IMR-90 (cell line): ENCODE measurements around the gene DGLUCY. TPM values are rescaled to one million over a fixed set of nuclear protein-coding genes. Genes with fewer than 3 reads are reported as not detected.

Source experiments
- ATAC-seq: fragments of 200-7000 bp; cut with Tn5 transposase; 2 replicates; pipeline ENCODE4 v1.9.1; 2020; ENCODE audit warnings: low read depth, mild to moderate bottlenecking, moderate library complexity
- BruUV-seq: library from RNA; stranded (reverse); fragments of 400-500 nt; replicated peaks from 2 replicates; lab custom pipeline; 2021; lab: Mats Ljungman, UMichigan
- CTCF ChIA-PET: fragments of 300-600 bp; formaldehyde crosslinking; extraction: SDS; loops from one replicate; lab custom pipeline; 2021; ENCODE audit warnings: antibody characterized with exemption; lab: Yijun Ruan, JAX
- POLR2A ChIA-PET: fragments of 300-600 bp; sonication (Branson Sonifier 250); formaldehyde crosslinking; loops from one replicate; lab custom pipeline; 2022; ENCODE audit warnings: antibody characterized with exemption; ENCODE audit not compliant: unreplicated experiment; lab: Charles Lee
- DNase-seq: peaks from one replicate; pipeline ENCODE4 v3.0.0; 2013
- H2AFZ ChIP-seq: replicated peaks from 2 replicates; pipeline ENCODE3; 2013; ENCODE audit warnings: low read length, mild to moderate bottlenecking; ENCODE audit not compliant: poor library complexity
- H2AK5ac ChIP-seq: 2 replicates; pipeline ENCODE4 v1.6.1; 2013; ENCODE audit warnings: low read depth, low read length, inconsistent platforms
- H2AK9ac ChIP-seq: replicated peaks from 2 replicates; pipeline ENCODE3; 2013; ENCODE audit warnings: mild to moderate bottlenecking, low read depth, low read length, moderate library complexity; ENCODE audit not compliant: poor library complexity
- H2BK120ac ChIP-seq: 2 replicates; pipeline ENCODE4 v1.6.1; 2013; ENCODE audit warnings: low read depth, low read length, inconsistent platforms
- H2BK15ac ChIP-seq: 3 replicates; pipeline ENCODE4 v1.6.1; 2013; ENCODE audit warnings: low read depth, low read length, inconsistent platforms
- H2BK20ac ChIP-seq: 2 replicates; pipeline ENCODE4 v1.6.1; 2013; ENCODE audit warnings: low read depth, mild to moderate bottlenecking, inconsistent platforms, low read length, moderate library complexity
- H2BK5ac ChIP-seq: 2 replicates; pipeline ENCODE4 v1.6.1; 2013; ENCODE audit warnings: mild to moderate bottlenecking, low read depth, low read length, inconsistent platforms; ENCODE audit not compliant: poor library complexity, severe bottlenecking
- H3K14ac ChIP-seq: replicated peaks from 2 replicates; pipeline ENCODE4 v1.6.1; 2013; ENCODE audit warnings: low read depth, low read length, inconsistent platforms
- H3K18ac ChIP-seq: 2 replicates; pipeline ENCODE4 v1.6.1; 2013; ENCODE audit warnings: low read depth, low read length, control low read depth
- H3K23ac ChIP-seq: 2 replicates; pipeline ENCODE4 v1.6.1; 2013; ENCODE audit warnings: low read depth, low read length, inconsistent platforms
- H3K27ac ChIP-seq: 2 replicates; pipeline ENCODE4 v1.5.1; 2013; ENCODE audit warnings: mild to moderate bottlenecking, control low read depth, low read length; ENCODE audit not compliant: insufficient read depth
- H3K27me3 ChIP-seq: 2 replicates; pipeline ENCODE4 v1.6.1; 2013; ENCODE audit warnings: low read length; ENCODE audit not compliant: control insufficient read depth, insufficient read depth
- H3K36me3 ChIP-seq: 2 replicates; pipeline ENCODE4 v1.6.1; 2013; ENCODE audit warnings: low read length, mixed read lengths; ENCODE audit not compliant: control insufficient read depth, insufficient read depth
- H3K4ac ChIP-seq: 2 replicates; pipeline ENCODE4 v1.6.1; 2013; ENCODE audit warnings: low read depth, low read length, inconsistent platforms
- H3K4me1 ChIP-seq: 2 replicates; pipeline ENCODE4 v1.6.1; 2013; ENCODE audit warnings: low read length, mixed read lengths; ENCODE audit not compliant: control insufficient read depth, insufficient read depth
- H3K4me2 ChIP-seq: 2 replicates; pipeline ENCODE4 v1.6.1; 2013; ENCODE audit warnings: low read depth, mild to moderate bottlenecking, control low read depth, low read length, moderate library complexity
- H3K4me3 ChIP-seq: 2 replicates; pipeline ENCODE4 v1.5.1; 2013; ENCODE audit warnings: low read depth, mild to moderate bottlenecking, control low read depth, low read length, moderate library complexity; ENCODE audit not compliant: insufficient read depth
- H3K56ac ChIP-seq: 2 replicates; pipeline ENCODE4 v1.6.1; 2013; ENCODE audit warnings: low read length, inconsistent platforms; ENCODE audit not compliant: insufficient read depth; ENCODE audit errors: extremely low read depth
- H3K79me1 ChIP-seq, 2 experiments: 2 replicates each; pipeline ENCODE4 v1.6.1; 2013; ENCODE audit warnings: low read length in 2 of 2, inconsistent platforms in 1 of 2, low read depth in 1 of 2
- H3K9ac ChIP-seq: 2 replicates; pipeline ENCODE4 v1.6.1; 2013; ENCODE audit warnings: low read depth, low read length, control low read depth
- H3K9me1 ChIP-seq: 2 replicates; pipeline ENCODE4 v1.6.1; 2013; ENCODE audit warnings: low read length, inconsistent platforms; ENCODE audit not compliant: insufficient read depth
- H3K9me3 ChIP-seq: 2 replicates; pipeline ENCODE4 v1.6.1; 2013; ENCODE audit warnings: low read length; ENCODE audit not compliant: control insufficient read depth, insufficient read depth
- H4K20me1 ChIP-seq: 2 replicates; pipeline ENCODE4 v1.6.1; 2013; ENCODE audit warnings: low read length, inconsistent platforms; ENCODE audit not compliant: insufficient read depth
- H4K5ac ChIP-seq: 2 replicates; pipeline ENCODE4 v1.6.1; 2013; ENCODE audit warnings: mild to moderate bottlenecking, low read depth, low read length, control low read depth
- H4K8ac ChIP-seq, 2 experiments: 2 replicates each; pipeline ENCODE4 v1.6.1; 2013; ENCODE audit warnings: low read depth in 2 of 2, low read length in 2 of 2, control low read depth in 1 of 2, inconsistent platforms in 1 of 2
- H4K91ac ChIP-seq: 2 replicates; pipeline ENCODE4 v1.6.1; 2013; ENCODE audit warnings: low read depth, low read length, inconsistent platforms; ENCODE audit not compliant: insufficient read depth
- BHLHE40 ChIP-seq: fragments of 150-350 bp; IDR thresholded peaks from 2 replicates; pipeline ENCODE4 v1.6.1; 2016; ENCODE audit warnings: mild to moderate bottlenecking, low read depth, low read length
- CEBPB ChIP-seq: IDR thresholded peaks from 2 replicates; pipeline ENCODE4 v1.6.1; 2012; ENCODE audit warnings: low read depth, low read length, improper control_type of control experiment
- CHD1 ChIP-seq: IDR thresholded peaks from 2 replicates; pipeline ENCODE4 v1.6.1; 2012; ENCODE audit warnings: low read depth, low read length, improper control_type of control experiment
- FOS ChIP-seq: fragments of 150-350 bp; IDR thresholded peaks from 2 replicates; pipeline ENCODE4 v1.6.1; 2016; ENCODE audit warnings: low read depth, low read length
- MAFK ChIP-seq: IDR thresholded peaks from 2 replicates; pipeline ENCODE4 v1.6.1; 2012; ENCODE audit warnings: low read depth, low read length, improper control_type of control experiment
- MAZ ChIP-seq: IDR thresholded peaks from 2 replicates; pipeline ENCODE4 v1.6.1; 2012; ENCODE audit warnings: low read depth, mild to moderate bottlenecking, low read length, improper control_type of control experiment, moderate library complexity, borderline replicate concordance
- MXI1 ChIP-seq: IDR thresholded peaks from 2 replicates; pipeline ENCODE4 v1.6.1; 2012; ENCODE audit warnings: low read depth, mild to moderate bottlenecking, low read length, moderate library complexity, borderline replicate concordance
- NFE2L2 ChIP-seq: fragments of 150-350 bp; IDR thresholded peaks from 2 replicates; pipeline ENCODE4 v1.6.1; 2016; ENCODE audit warnings: low read depth, mild to moderate bottlenecking, low read length
- POLR2A ChIP-seq: IDR thresholded peaks from 2 replicates; pipeline ENCODE4 v1.6.1; 2012; ENCODE audit warnings: mild to moderate bottlenecking, low read depth, low read length
- RAD21 ChIP-seq: IDR thresholded peaks from 2 replicates; pipeline ENCODE4 v1.6.1; 2012; ENCODE audit warnings: low read length, improper control_type of control experiment
- RCOR1 ChIP-seq: IDR thresholded peaks from 2 replicates; pipeline ENCODE4 v1.6.1; 2012; ENCODE audit warnings: mild to moderate bottlenecking, low read length, improper control_type of control experiment; ENCODE audit not compliant: insufficient replicate concordance
- RFX5 ChIP-seq: IDR thresholded peaks from 2 replicates; pipeline ENCODE4 v1.8.0; 2012; ENCODE audit warnings: low read depth, mild to moderate bottlenecking, low read length, moderate library complexity
- SMC3 ChIP-seq: fragments of 150-350 bp; IDR thresholded peaks from 2 replicates; pipeline ENCODE4 v1.6.1; 2016; ENCODE audit warnings: low read depth, mild to moderate bottlenecking, antibody characterized with exemption, low read length, moderate library complexity
- WGBS, 2 experiments: methylation state at CpG; one replicate each; pipeline versions ENCODE4 v1.1.5 to v1.1.7; 2013; ENCODE audit warnings: missing lambda C conversion rate in 2 of 2; ENCODE audit not compliant: insufficient read length in 1 of 2; ENCODE audit errors: extremely low coverage in 2 of 2; 5-methylcytosine and 5-hydroxymethylcytosine counted together
- dilution Hi-C: fragments of 300-500 bp; cut with HindIII; formaldehyde crosslinking; loops from one replicate; pipeline ENCODE4 v1.14.3; 2018; ENCODE audit warnings: low sequenced_read_pairs; ENCODE audit not compliant: unreplicated experiment
- in situ Hi-C: fragments of 300-500 bp; cut with MboI; formaldehyde crosslinking; loops from 3 replicates; pipeline ENCODE4 v1.14.3; 2019; ENCODE audit warnings: low sequenced_read_pairs, inconsistent platforms, mixed read lengths
- intact Hi-C: fragments of 100-400 bp; cut with micrococcal nuclease; formaldehyde crosslinking; loops from 2 replicates; pipeline ENCODE4 v1.10.0; 2022
- polyA plus RNA-seq, 3 experiments: library from polyadenylated mRNA; depleted of rRNA; stranded (reverse); fragments of >200 nt; gene quantifications; 2 replicates each; pipeline ENCODE4 v1.2.3, GENCODE V29; 2012; ENCODE audit warnings: low replicate concordance in 1 of 3
- total RNA-seq: library from RNA; depleted of rRNA; stranded (reverse); fragments of >200 nt; gene quantifications from 2 replicates; pipeline ENCODE4 v1.2.3, GENCODE V29; 2012
- TF ChIP-seq, protein P1 (sequence below): conservative IDR thresholded peaks from 2 replicates; pipeline ENCODE4 v1.5.1; 2012; ENCODE audit warnings: mild to moderate bottlenecking, low read depth, low read length, improper control_type of control experiment
- TF ChIP-seq, protein P2 (sequence below): fragments of 150-350 bp; IDR thresholded peaks from 2 replicates; pipeline ENCODE4 v1.6.1; 2016; ENCODE audit warnings: low read depth, mild to moderate bottlenecking, low read length, moderate library complexity, borderline replicate concordance
- TF ChIP-seq, protein P3 (sequence below): fragments of 150-350 bp; IDR thresholded peaks from 2 replicates; pipeline ENCODE4 v1.6.1; 2017; ENCODE audit warnings: mild to moderate bottlenecking, antibody characterized with exemption, low read length, low read depth

The DGLUCY gene
- total and polyA plus RNA-seq, 2 of the 4 experiments (the other 2 are of a cell fraction), result 8.5 to 13.3 TPM

DNA sequence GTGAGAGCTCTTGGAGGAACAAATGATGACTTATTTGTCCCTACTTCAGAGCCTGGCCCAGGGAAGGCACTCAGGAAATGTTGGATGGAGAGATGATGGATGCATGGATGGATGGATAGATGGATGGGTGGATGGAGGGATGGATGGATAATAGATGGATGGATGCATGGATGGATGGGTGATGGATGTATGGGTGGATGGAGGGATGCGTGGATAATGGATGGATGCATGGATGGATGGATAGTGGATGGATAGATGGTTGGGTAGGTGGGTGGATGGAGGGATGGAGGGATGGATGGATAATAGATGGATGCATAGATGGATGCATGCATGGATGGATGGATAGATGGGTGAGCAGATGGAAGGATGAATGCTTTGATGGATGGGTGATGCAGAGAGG is 107.4 kb downstream of the DGLUCY start:
- no TSS peak for BruUV-seq
- no peak overlapping the region for H2BK120ac ChIP-seq
- intact Hi-C loops, result no loop called here
- H2BK20ac ChIP-seq, result no peak overlapping the region
- ChIA-PET CTCF (no interaction called here), POLR2A (no interaction called here)
- H3K23ac ChIP-seq, result no peak overlapping the region
- no peak overlapping the region for H4K8ac ChIP-seq
- H3K4me3 ChIP-seq, result no peak overlapping the region
- H3K9me3 ChIP-seq, result peaks cover 3% of the 10 kb centered on the region; the same call in 1 of the 2 replicates
- H3K4me2 ChIP-seq, result no peak overlapping the region
- no peaks in the 10 kb centered on the region for H3K27me3 ChIP-seq
- no peak overlapping the region for H3K56ac ChIP-seq
- no peaks in the 10 kb centered on the region; the same call in 1 of the 2 replicates for H3K4me1 ChIP-seq
- WGBS, 2 experiments, result 71 to 100% methylated on average over 1 of the region's 1 CpG
- H4K20me1 ChIP-seq, result no peaks in the 10 kb centered on the region
- H3K18ac ChIP-seq, result no peak overlapping the region
- H3K36me3 ChIP-seq, result peaks cover 3% of the 10 kb centered on the region; the same call in 1 of the 2 replicates
- in situ Hi-C loops, result no loop called here
- H3K9ac ChIP-seq, result no peak overlapping the region
- no peak overlapping the region for H2BK15ac ChIP-seq
- no peaks in the 10 kb centered on the region for H3K79me1 ChIP-seq
- DNase-seq, result no peak
- H2AFZ ChIP-seq, result no peak overlapping the region
- no peak overlapping the region for H4K91ac ChIP-seq
- H2BK5ac ChIP-seq, result no peak overlapping the region
- H3K4ac ChIP-seq, result no peak overlapping the region
- H2AK9ac ChIP-seq, result peak overlapping the region; percentile 55
- H3K14ac ChIP-seq, result no peak overlapping the region
- H3K9me1 ChIP-seq, result peaks cover 6% of the 10 kb centered on the region; the same call in 1 of the 2 replicates
- H3K27ac ChIP-seq, result no peak overlapping the region
- TF ChIP-seq MAZ, result no peak
- no peak for TF ChIP-seq RAD21
- TF ChIP-seq RCOR1, result no peak
- TF ChIP-seq BHLHE40, result no peak
- TF ChIP-seq, protein P1, sequence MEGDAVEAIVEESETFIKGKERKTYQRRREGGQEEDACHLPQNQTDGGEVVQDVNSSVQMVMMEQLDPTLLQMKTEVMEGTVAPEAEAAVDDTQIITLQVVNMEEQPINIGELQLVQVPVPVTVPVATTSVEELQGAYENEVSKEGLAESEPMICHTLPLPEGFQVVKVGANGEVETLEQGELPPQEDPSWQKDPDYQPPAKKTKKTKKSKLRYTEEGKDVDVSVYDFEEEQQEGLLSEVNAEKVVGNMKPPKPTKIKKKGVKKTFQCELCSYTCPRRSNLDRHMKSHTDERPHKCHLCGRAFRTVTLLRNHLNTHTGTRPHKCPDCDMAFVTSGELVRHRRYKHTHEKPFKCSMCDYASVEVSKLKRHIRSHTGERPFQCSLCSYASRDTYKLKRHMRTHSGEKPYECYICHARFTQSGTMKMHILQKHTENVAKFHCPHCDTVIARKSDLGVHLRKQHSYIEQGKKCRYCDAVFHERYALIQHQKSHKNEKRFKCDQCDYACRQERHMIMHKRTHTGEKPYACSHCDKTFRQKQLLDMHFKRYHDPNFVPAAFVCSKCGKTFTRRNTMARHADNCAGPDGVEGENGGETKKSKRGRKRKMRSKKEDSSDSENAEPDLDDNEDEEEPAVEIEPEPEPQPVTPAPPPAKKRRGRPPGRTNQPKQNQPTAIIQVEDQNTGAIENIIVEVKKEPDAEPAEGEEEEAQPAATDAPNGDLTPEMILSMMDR, result no peak
- TF ChIP-seq, protein P2, sequence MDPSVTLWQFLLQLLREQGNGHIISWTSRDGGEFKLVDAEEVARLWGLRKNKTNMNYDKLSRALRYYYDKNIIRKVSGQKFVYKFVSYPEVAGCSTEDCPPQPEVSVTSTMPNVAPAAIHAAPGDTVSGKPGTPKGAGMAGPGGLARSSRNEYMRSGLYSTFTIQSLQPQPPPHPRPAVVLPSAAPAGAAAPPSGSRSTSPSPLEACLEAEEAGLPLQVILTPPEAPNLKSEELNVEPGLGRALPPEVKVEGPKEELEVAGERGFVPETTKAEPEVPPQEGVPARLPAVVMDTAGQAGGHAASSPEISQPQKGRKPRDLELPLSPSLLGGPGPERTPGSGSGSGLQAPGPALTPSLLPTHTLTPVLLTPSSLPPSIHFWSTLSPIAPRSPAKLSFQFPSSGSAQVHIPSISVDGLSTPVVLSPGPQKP, result no peak
- no peak for TF ChIP-seq MAFK
- no peak for TF ChIP-seq SMC3
- no peak for TF ChIP-seq POLR2A
- TF ChIP-seq RFX5, result no peak
- TF ChIP-seq FOS, result no peak
- TF ChIP-seq MXI1, result no peak
- TF ChIP-seq NFE2L2, result no peak
- no peak for TF ChIP-seq CEBPB
- TF ChIP-seq, protein P3, sequence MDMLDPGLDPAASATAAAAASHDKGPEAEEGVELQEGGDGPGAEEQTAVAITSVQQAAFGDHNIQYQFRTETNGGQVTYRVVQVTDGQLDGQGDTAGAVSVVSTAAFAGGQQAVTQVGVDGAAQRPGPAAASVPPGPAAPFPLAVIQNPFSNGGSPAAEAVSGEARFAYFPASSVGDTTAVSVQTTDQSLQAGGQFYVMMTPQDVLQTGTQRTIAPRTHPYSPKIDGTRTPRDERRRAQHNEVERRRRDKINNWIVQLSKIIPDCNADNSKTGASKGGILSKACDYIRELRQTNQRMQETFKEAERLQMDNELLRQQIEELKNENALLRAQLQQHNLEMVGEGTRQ, result no peak
- no peak for TF ChIP-seq CHD1
- dilution Hi-C loops, result no loop called here
- H4K5ac ChIP-seq, result no peak overlapping the region
- H2AK5ac ChIP-seq, result no peak overlapping the region
- ATAC-seq, result no peak
